ENCODE measurements around the gene CMTM3. TPM values are rescaled to one million over a fixed set of nuclear protein-coding genes. Genes with fewer than 3 reads are reported as not detected.
A peak's percentile ranks its signal among the peaks of the same experiment; 100 is the strongest.

The CMTM3 gene
- total RNA-seq, 1 experiment from 2014 or later = 39.2 TPM

DNA sequence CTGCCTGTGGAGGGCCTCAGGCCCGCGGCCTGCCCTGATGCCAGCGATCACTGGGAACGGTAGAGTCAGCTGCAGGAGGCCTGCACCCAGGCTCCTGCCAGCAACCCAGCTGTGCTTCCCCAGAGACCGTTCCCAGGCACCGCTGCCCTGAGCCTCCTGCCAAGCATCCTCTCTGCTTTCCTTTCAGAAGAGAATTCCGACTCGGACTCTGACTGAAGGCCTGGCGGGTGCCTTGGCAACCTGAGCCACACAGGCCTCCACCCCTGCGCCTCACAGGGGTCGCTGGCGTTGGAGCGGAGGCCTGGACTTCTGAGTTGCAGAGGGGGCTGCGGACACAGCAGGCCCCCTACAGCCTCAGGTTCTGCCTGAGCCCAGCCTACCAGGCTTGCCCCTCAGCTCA, 7.9 kb downstream of the CMTM3 start:
- no peaks in the 10 kb centered on the region; the same call in none of the 2 replicates for H3K27me3 Mint-ChIP-seq (ENCODE audit: low read depth)
- H2AK5ac ChIP-seq (ENCODE audit: insufficient read length, low read length) = no peak overlapping the region
- H3K23me2 ChIP-seq (ENCODE audit: insufficient read length, low read depth, low read length, poor library complexity, severe bottlenecking) = no peaks in the 10 kb centered on the region
- H2BK5ac ChIP-seq (ENCODE audit: insufficient read length, low read length) = no peak overlapping the region
- 0 out of 7 replicates have a peak overlapping the region, but pooled peaks of 1 of the 3 experiments have one; percentile 52 for H3K27ac Mint-ChIP-seq
- H3T11ph ChIP-seq (ENCODE audit: low read length) = no peak overlapping the region
- no peak overlapping the region for H4K5ac ChIP-seq (ENCODE audit: insufficient read length, low read depth, low read length)
- H3K79me1 ChIP-seq (ENCODE audit: insufficient read depth, low read depth, low read length, poor library complexity, severe bottlenecking) = no peaks in the 10 kb centered on the region
- H3K4me1 Mint-ChIP-seq = peaks cover 31 to 41% of the 10 kb centered on the region in 2 experiments
- TF ChIP-seq, protein P1, sequence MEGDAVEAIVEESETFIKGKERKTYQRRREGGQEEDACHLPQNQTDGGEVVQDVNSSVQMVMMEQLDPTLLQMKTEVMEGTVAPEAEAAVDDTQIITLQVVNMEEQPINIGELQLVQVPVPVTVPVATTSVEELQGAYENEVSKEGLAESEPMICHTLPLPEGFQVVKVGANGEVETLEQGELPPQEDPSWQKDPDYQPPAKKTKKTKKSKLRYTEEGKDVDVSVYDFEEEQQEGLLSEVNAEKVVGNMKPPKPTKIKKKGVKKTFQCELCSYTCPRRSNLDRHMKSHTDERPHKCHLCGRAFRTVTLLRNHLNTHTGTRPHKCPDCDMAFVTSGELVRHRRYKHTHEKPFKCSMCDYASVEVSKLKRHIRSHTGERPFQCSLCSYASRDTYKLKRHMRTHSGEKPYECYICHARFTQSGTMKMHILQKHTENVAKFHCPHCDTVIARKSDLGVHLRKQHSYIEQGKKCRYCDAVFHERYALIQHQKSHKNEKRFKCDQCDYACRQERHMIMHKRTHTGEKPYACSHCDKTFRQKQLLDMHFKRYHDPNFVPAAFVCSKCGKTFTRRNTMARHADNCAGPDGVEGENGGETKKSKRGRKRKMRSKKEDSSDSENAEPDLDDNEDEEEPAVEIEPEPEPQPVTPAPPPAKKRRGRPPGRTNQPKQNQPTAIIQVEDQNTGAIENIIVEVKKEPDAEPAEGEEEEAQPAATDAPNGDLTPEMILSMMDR (conservative IDR thresholded peaks at IDR 0.05) = no peak
- H3K4me1 ChIP-seq (ENCODE audit: insufficient read depth, low read length) = peaks cover 5% of the 10 kb centered on the region; the same call in 1 of the 2 replicates
- H4K8ac ChIP-seq (replicated peaks; ENCODE audit: insufficient read length, low read depth, low read length) = no peak overlapping the region
- WGBS (ENCODE audit: extremely low coverage, insufficient read length, low lambda C conversion rate) = no CpG with 5 or more reads among the region's 14 CpGs
- H3K27ac ChIP-seq (ENCODE audit: insufficient read length, low read depth, low read length) = no peak overlapping the region
- H3K9me3 ChIP-seq (ENCODE audit: control insufficient read depth, low read depth, low read length) = no peaks in the 10 kb centered on the region
- no peak overlapping the region for H3K4ac ChIP-seq (ENCODE audit: low read depth, low read length)
- no peak overlapping the region for H2AFZ ChIP-seq (ENCODE audit: low read length)
- no peak overlapping the region for H2BK120ac ChIP-seq (ENCODE audit: low read depth, low read length, poor library complexity, severe bottlenecking)
- H3K56ac ChIP-seq (ENCODE audit: insufficient read length, low read depth, low read length) = no peak overlapping the region
- H2BK15ac ChIP-seq (ENCODE audit: low read depth, low read length) = no peak overlapping the region
- H3K14ac ChIP-seq (ENCODE audit: insufficient read depth, low read length) = no peak overlapping the region
- H4K91ac ChIP-seq (ENCODE audit: insufficient read length, low read depth, low read length) = no peak overlapping the region
- H3K9ac ChIP-seq (ENCODE audit: extremely low read depth, insufficient read length, low read length) = no peak overlapping the region
- no peak overlapping the region for H3K18ac ChIP-seq (ENCODE audit: insufficient read length, low read depth, low read length)
- no peaks in the 10 kb centered on the region for H3K79me2 ChIP-seq (ENCODE audit: insufficient read depth, low read length)
- no peak overlapping the region for H2BK20ac ChIP-seq (ENCODE audit: low read depth, low read length, poor library complexity, severe bottlenecking)
- H4K20me1 ChIP-seq (ENCODE audit: control insufficient read depth, insufficient read depth, insufficient read length) = no peaks in the 10 kb centered on the region
- no peak overlapping the region for H2BK12ac ChIP-seq (ENCODE audit: insufficient read length, low read depth, low read length)
- H3K9me3 Mint-ChIP-seq = no peaks in the 10 kb centered on the region; a peak in 1 of 5 replicates
- H3K23ac ChIP-seq (ENCODE audit: insufficient read length, low read depth, low read length) = no peak overlapping the region
- H3K4me3 Mint-ChIP-seq = no peak overlapping the region
- H3K4me2 ChIP-seq (ENCODE audit: insufficient read depth, insufficient read length, low read length) = no peak overlapping the region
- peaks cover 40 to 67% (median 67%) of the 10 kb centered on the region in 3 experiments for H3K36me3 Mint-ChIP-seq (ENCODE audit: insufficient read depth in 1 of 3, low read depth in 3 of 3)
- no peak for DNase-seq
- H3K27me3 ChIP-seq (ENCODE audit: insufficient read depth, low read length) = no peaks in the 10 kb centered on the region
